ENCODE results near the gene ATP6V0A4. TPM values are rescaled to one million over a fixed set of nuclear protein-coding genes. Genes with fewer than 3 reads are reported as not detected.

Gene ATP6V0A4
- polyA plus RNA-seq, 1 of the 3 experiments (the other 2 are of a cell fraction), result not detected

DNA sequence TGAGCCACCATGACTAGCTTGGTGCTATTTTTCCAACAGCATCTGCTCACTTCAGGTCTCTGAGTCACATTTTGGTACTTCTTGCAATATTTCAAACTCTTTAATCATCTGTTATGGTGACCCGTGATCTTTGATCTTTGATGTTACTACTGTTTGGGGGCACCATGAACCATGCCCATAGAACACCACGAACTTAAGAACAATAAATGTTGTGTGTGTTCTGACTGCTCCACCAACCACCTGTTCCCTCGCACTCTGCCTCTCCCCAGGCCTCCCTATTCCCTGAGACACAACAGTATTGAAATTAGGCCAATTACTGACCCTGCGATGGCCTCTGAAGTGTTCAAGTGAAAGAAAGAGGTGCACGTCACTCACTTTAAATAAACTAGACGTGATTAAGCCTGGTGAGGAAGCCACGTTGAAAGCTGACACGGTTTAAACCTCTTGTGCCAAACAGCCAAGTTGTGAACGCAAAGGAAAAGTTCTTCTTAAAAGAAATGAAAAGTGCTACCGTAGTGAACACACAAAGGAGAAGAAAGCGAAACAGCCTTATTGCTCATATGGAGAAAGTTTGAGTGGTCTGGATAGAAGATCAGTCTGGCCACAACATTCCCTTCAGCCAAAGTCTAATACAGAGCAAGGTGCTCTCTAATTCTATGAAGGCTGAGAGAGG, 27.2 kb upstream of the ATP6V0A4 start:
- Histone ChIP-seq H4K20me1 (ENCODE audit: insufficient read depth) (no peaks in the 10 kb centered on the region), H3K4me2 (no peak overlapping the region), H3K27ac (ENCODE audit: low read depth in 2 of 2, low read length in 1 of 2) (no peak overlapping the region), H2AFZ (ENCODE audit: low read depth) (no peak overlapping the region), H3F3A (replicated peaks; ENCODE audit: insufficient read depth) (no peaks in the 10 kb centered on the region), H3K27me3 (ENCODE audit: insufficient read depth) (no peaks in the 10 kb centered on the region), H3K9me2 (no peaks in the 10 kb centered on the region), H3K4me3 (ENCODE audit: low read depth in 2 of 2, low read length in 1 of 2) (no peak overlapping the region), H3K79me2 (ENCODE audit: insufficient read depth) (no peaks in the 10 kb centered on the region), H3K9ac (no peak overlapping the region), H3K36me3 (replicated peaks in 1 of 2; ENCODE audit: control insufficient read depth in 1 of 2, insufficient read depth in 2 of 2, low read length in 1 of 2) (no peaks in the 10 kb centered on the region), H3K9me3 (no peaks in the 10 kb centered on the region), H3K4me1 (ENCODE audit: control insufficient read depth in 1 of 2, insufficient read depth in 2 of 2, low read depth in 1 of 2, low read length in 1 of 2) (no peaks in the 10 kb centered on the region)
- POLR2A ChIA-PET, result no interaction called here
- TF ChIP-seq, protein P1, sequence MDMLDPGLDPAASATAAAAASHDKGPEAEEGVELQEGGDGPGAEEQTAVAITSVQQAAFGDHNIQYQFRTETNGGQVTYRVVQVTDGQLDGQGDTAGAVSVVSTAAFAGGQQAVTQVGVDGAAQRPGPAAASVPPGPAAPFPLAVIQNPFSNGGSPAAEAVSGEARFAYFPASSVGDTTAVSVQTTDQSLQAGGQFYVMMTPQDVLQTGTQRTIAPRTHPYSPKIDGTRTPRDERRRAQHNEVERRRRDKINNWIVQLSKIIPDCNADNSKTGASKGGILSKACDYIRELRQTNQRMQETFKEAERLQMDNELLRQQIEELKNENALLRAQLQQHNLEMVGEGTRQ (IDR thresholded peaks at IDR 0.05; ENCODE audit: borderline replicate concordance, low read depth, low read length), result no peak
- TF ChIP-seq, protein P2, sequence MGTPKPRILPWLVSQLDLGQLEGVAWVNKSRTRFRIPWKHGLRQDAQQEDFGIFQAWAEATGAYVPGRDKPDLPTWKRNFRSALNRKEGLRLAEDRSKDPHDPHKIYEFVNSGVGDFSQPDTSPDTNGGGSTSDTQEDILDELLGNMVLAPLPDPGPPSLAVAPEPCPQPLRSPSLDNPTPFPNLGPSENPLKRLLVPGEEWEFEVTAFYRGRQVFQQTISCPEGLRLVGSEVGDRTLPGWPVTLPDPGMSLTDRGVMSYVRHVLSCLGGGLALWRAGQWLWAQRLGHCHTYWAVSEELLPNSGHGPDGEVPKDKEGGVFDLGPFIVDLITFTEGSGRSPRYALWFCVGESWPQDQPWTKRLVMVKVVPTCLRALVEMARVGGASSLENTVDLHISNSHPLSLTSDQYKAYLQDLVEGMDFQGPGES (IDR thresholded peaks at IDR 0.05; ENCODE audit: low read depth, low read length), result no peak
- TF ChIP-seq EP300 (IDR thresholded peaks at IDR 0.05; ENCODE audit: borderline replicate concordance in 1 of 2, low read depth in 1 of 2, low read length in 1 of 2) (no peak), NRF1 (IDR thresholded peaks at IDR 0.05; ENCODE audit: low read depth, low read length) (no peak), CHD2 (IDR thresholded peaks at IDR 0.05; ENCODE audit: low read length, partially characterized antibody) (no peak), NFIC (IDR thresholded peaks at IDR 0.05; ENCODE audit: borderline replicate concordance) (no peak), TEAD4 (IDR thresholded peaks at IDR 0.05; ENCODE audit: borderline replicate concordance, insufficient read depth) (no peak), FOXJ3 (CRISPR knock-in tag; IDR thresholded peaks at IDR 0.05) (no peak), SIN3A (IDR thresholded peaks at IDR 0.05; ENCODE audit: borderline replicate concordance, low read depth, low read length) (no peak), GATA2 (CRISPR knock-in tag; IDR thresholded peaks at IDR 0.05) (no peak), SMC3 (IDR thresholded peaks at IDR 0.05; ENCODE audit: low read depth, low read length) (no peak)
- TF ChIP-seq, protein P3, sequence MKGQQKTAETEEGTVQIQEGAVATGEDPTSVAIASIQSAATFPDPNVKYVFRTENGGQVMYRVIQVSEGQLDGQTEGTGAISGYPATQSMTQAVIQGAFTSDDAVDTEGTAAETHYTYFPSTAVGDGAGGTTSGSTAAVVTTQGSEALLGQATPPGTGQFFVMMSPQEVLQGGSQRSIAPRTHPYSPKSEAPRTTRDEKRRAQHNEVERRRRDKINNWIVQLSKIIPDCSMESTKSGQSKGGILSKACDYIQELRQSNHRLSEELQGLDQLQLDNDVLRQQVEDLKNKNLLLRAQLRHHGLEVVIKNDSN (IDR thresholded peaks at IDR 0.05; ENCODE audit: borderline replicate concordance, low read depth), result no peak
- TF ChIP-seq, protein P4, sequence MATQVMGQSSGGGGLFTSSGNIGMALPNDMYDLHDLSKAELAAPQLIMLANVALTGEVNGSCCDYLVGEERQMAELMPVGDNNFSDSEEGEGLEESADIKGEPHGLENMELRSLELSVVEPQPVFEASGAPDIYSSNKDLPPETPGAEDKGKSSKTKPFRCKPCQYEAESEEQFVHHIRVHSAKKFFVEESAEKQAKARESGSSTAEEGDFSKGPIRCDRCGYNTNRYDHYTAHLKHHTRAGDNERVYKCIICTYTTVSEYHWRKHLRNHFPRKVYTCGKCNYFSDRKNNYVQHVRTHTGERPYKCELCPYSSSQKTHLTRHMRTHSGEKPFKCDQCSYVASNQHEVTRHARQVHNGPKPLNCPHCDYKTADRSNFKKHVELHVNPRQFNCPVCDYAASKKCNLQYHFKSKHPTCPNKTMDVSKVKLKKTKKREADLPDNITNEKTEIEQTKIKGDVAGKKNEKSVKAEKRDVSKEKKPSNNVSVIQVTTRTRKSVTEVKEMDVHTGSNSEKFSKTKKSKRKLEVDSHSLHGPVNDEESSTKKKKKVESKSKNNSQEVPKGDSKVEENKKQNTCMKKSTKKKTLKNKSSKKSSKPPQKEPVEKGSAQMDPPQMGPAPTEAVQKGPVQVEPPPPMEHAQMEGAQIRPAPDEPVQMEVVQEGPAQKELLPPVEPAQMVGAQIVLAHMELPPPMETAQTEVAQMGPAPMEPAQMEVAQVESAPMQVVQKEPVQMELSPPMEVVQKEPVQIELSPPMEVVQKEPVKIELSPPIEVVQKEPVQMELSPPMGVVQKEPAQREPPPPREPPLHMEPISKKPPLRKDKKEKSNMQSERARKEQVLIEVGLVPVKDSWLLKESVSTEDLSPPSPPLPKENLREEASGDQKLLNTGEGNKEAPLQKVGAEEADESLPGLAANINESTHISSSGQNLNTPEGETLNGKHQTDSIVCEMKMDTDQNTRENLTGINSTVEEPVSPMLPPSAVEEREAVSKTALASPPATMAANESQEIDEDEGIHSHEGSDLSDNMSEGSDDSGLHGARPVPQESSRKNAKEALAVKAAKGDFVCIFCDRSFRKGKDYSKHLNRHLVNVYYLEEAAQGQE (IDR thresholded peaks at IDR 0.05; ENCODE audit: low read depth, low read length), result no peak
- TF ChIP-seq, protein P5, sequence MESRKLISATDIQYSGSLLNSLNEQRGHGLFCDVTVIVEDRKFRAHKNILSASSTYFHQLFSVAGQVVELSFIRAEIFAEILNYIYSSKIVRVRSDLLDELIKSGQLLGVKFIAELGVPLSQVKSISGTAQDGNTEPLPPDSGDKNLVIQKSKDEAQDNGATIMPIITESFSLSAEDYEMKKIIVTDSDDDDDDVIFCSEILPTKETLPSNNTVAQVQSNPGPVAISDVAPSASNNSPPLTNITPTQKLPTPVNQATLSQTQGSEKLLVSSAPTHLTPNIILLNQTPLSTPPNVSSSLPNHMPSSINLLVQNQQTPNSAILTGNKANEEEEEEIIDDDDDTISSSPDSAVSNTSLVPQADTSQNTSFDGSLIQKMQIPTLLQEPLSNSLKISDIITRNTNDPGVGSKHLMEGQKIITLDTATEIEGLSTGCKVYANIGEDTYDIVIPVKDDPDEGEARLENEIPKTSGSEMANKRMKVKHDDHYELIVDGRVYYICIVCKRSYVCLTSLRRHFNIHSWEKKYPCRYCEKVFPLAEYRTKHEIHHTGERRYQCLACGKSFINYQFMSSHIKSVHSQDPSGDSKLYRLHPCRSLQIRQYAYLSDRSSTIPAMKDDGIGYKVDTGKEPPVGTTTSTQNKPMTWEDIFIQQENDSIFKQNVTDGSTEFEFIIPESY (IDR thresholded peaks at IDR 0.05; ENCODE audit: borderline replicate concordance, low read depth), result no peak
- WGBS (ENCODE audit: low lambda C conversion rate), result 67% methylated on average over 11 of the region's 11 CpGs
- DNase-seq, result no peak
- CTCF ChIA-PET, result no interaction called here
